ENCODE measurements around the gene RNF157. TPM values are rescaled to one million over a fixed set of nuclear protein-coding genes. Genes with fewer than 3 reads are reported as not detected.

The RNF157 gene
- total RNA-seq, 3 donors from 2014 or later = 3.1 to 7.8 (median 4.3) TPM

DNA sequence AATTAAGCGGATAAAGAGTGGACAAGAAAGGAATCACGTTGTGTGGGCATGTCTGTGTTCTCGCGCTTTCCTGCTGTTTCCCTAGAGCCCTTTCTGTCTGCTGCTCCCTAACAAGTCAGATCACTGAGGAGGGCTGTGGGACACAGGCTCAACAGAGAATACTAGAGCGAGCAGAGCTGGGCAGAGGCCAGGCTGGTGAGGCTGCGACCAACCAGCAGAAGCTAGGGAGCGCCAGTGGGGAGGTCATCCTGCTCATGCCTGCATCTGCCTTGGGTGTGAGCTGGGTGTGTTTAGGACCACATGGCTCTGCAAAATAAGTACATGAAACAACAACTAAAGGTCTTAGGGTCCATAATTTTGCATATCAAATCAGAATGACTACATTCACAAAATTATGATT, 87.7 kb downstream of the RNF157 start:
- Histone ChIP-seq H3K27ac (no peak overlapping the region), H3K4me3 (no peak overlapping the region), H3K36me3 (no peaks in the 10 kb centered on the region), H3K9me3 (no peaks in the 10 kb centered on the region), H3K27me3 (no peaks in the 10 kb centered on the region), H3K4me1 (no peaks in the 10 kb centered on the region)
- intact Hi-C loops (cut with DNase I; ENCODE audit: low total_unique reads) = no loop called here
- peak in 1 of 2 donors; percentile 15 for DNase-seq (ENCODE audit: low spot score in 2 of 2)
- TF ChIP-seq POLR2AphosphoS5 (IDR thresholded peaks at IDR 0.05) (no peak), POLR2A (IDR thresholded peaks at IDR 0.05) (no peak), CTCF (IDR thresholded peaks at IDR 0.05) (no peak)

GRCh38 chr17:76151896-76152454, 88.3 kb downstream of the RNF157 start:
- intact Hi-C loops (cut with DNase I; ENCODE audit: low total_unique reads) = no loop called here
- Histone ChIP-seq H3K27me3 (no peaks in the 10 kb centered on the region), H3K9me3 (no peaks in the 10 kb centered on the region), H3K36me3 (no peaks in the 10 kb centered on the region), H3K4me1 (no peaks in the 10 kb centered on the region), H3K4me3 (no peak overlapping the region), H3K27ac (no peak overlapping the region)
- TF ChIP-seq POLR2AphosphoS5 (IDR thresholded peaks at IDR 0.05) (no peak), POLR2A (IDR thresholded peaks at IDR 0.05) (no peak), CTCF (IDR thresholded peaks at IDR 0.05) (no peak)
- DNase-seq (ENCODE audit: low spot score in 2 of 2) = no peak

DNA sequence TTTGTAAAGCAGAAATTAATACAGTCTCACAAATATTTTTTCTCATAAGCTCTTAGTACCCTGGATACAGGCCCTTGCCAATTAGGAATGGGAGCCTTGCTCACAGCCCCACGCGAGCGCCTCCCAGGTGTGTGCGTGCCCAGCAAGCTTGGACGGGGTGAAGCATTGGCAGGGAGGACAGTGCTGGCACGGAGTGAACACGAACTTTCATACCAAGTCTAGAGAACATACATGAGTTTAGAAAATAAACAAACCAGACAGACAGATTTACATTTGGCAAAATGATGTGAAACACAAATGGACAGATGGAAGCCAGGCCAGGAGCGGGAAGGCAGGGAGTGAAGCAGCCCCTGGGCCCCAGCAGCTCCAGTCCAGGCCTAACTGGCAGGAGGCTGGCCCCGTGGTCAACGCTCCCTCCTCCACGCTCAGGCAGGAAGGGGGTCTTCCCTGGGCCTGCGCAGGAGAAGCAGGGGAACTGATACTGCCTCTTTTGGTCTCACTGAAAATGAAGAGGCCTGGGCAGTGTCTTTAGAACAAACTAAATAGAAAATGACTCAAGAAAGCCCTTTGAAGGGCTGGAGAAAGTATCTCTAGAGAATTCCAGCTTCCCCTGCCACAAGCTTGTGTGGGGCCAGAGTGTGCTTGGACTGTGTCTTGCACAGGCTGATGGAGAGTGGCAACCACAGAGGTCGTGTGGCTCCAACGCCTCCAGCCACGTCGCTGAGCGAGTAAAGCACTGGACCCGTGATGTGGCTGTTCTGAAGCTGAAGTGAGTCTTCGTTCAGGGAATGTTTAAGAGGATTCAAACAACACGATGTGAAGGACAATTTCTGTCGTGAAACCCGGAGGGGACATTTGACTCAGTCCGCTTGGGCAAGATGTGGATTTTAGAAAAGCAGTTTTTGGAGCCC, 89.3 kb downstream of the RNF157 start:
- intact Hi-C loops (cut with DNase I; ENCODE audit: low total_unique reads) = no loop called here
- H3K9me3 ChIP-seq = no peaks in the 10 kb centered on the region
- no peaks in the 10 kb centered on the region for H3K4me1 ChIP-seq
- no peak for TF ChIP-seq CTCF (IDR thresholded peaks at IDR 0.05)
- no peak for TF ChIP-seq POLR2AphosphoS5 (IDR thresholded peaks at IDR 0.05)
- no peak for TF ChIP-seq POLR2A (IDR thresholded peaks at IDR 0.05)
- DNase-seq (ENCODE audit: low spot score in 2 of 2) = peak in 1 of 2 donors; percentile 38
- H3K4me3 ChIP-seq = no peak overlapping the region
- H3K27ac ChIP-seq = peak overlapping the region; percentile 22 to 25
- H3K27me3 ChIP-seq = no peaks in the 10 kb centered on the region
- H3K36me3 ChIP-seq = no peaks in the 10 kb centered on the region

- H3K27me3 ChIP-seq = no peaks in the 10 kb centered on the region
- DNase-seq (ENCODE audit: low spot score in 2 of 2) = no peak
- no peaks in the 10 kb centered on the region for H3K4me1 ChIP-seq
- no peak for TF ChIP-seq POLR2A (IDR thresholded peaks at IDR 0.05)
- TF ChIP-seq POLR2AphosphoS5 (IDR thresholded peaks at IDR 0.05) = no peak
- no peak for TF ChIP-seq CTCF (IDR thresholded peaks at IDR 0.05)
- intact Hi-C loops (cut with DNase I; ENCODE audit: low total_unique reads) = no loop called here
- no peak overlapping the region for H3K27ac ChIP-seq
- H3K4me3 ChIP-seq = no peak overlapping the region
- no peaks in the 10 kb centered on the region for H3K9me3 ChIP-seq
- no peaks in the 10 kb centered on the region for H3K36me3 ChIP-seq
These were observed 91.1 kb downstream of the RNF157 start for GRCh38 chr17:76149214-76149613.

DNA sequence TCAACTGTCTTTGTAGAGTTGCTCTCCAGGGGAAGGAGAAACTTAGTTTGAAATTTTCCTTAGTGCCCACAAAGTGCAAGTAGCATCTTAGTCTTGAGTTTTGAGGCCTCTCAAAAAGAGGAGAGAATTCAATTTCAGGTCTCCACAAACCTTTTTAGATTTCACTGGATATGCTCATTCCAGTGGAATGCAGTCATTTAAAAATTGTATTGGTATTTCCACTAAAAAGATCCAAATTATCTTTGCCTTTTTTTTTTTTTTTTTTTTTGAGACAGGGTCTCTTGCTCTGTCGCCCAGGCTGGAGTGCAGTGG, 92.3 kb downstream of the RNF157 start:
- TF ChIP-seq POLR2A (IDR thresholded peaks at IDR 0.05) (no peak), CTCF (IDR thresholded peaks at IDR 0.05) (peak in 1 of 3 donors; percentile 2)
- Histone ChIP-seq H3K27ac (no peak overlapping the region), H3K27me3 (no peaks in the 10 kb centered on the region), H3K4me1 (no peaks in the 10 kb centered on the region), H3K4me3 (no peak overlapping the region), H3K36me3 (no peaks in the 10 kb centered on the region), H3K9me3 (no peaks in the 10 kb centered on the region)
- intact Hi-C loops (cut with DNase I; ENCODE audit: low total_unique reads) = no loop called here
- DNase-seq (ENCODE audit: low spot score in 2 of 2) = no peak
